GM12892 (cell line): ENCODE data around the gene FBLN2.

ENCODE experiments used
- POLR2A ChIP-seq: IDR thresholded peaks from 2 replicates; pipeline ENCODE4 v1.6.1; 2011; ENCODE audit warnings: low read depth, low read length, control low read depth
- POLR2AphosphoS5 ChIP-seq: IDR thresholded peaks from 2 replicates; pipeline ENCODE4 v1.6.1; 2011; ENCODE audit warnings: low read depth, low read length, control low read depth
- TAF1 ChIP-seq: IDR thresholded peaks from 2 replicates; pipeline ENCODE4 v1.6.1; 2011; ENCODE audit warnings: low read depth, mild to moderate bottlenecking, control low read depth, low read length, borderline replicate concordance

GRCh38 chr3:13556207-13556606 is 7.3 kb downstream of the FBLN2 start:
- TF ChIP-seq POLR2A: no peak
- no peak for TF ChIP-seq POLR2AphosphoS5
- TF ChIP-seq TAF1: no peak
